NCI-H146 treated with DMSO at 0.1 percent for 48 hours (cell line): ENCODE measurements around the gene PKP4.

Experiments
- DNase-seq: peaks from one replicate; lab custom pipeline; 2025; ENCODE audit not compliant: unreplicated experiment; lab: John Stamatoyannopoulos, UW

Gene PKP4

DNA sequence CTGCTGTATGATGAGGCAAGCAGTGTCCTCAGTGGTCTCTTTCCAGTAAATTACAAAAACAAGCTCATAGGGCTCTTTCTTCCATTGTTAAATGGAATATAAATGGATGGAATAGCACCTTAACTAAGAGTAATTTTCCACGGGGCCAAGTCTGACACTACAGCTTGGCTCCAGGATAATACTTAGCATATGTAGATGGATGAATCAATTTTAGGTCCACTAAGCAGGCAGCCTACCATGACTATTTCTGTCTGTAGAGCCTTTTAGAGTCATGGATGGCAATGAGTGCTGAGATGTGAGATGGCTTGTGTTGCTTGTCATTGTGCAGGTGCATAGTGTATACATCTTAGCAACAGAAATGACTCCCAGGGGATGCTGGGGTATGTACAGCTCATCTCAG, 125.9 kb downstream of the PKP4 start:
- no peak for DNase-seq

DNA sequence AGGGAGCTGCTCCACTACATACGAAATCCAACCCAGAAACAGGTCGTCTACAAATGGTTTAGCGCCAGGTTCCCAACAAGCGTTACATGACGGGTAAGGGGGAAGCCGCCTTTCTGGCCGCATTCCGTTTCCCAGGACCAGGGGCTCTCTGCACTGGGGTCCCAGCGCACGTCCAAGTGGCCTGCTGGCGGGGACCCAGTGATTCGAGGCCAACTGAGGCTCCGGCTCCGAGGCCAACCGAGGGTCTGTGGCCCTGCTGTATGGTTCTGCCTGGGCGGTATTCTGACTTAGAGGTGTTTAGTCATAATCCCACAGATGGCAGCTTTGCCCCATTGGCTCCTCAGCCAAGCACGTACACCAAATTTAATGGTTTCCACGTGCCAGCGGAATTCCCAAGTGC, 127.2 kb downstream of the PKP4 start:
- no peak for DNase-seq

DNA sequence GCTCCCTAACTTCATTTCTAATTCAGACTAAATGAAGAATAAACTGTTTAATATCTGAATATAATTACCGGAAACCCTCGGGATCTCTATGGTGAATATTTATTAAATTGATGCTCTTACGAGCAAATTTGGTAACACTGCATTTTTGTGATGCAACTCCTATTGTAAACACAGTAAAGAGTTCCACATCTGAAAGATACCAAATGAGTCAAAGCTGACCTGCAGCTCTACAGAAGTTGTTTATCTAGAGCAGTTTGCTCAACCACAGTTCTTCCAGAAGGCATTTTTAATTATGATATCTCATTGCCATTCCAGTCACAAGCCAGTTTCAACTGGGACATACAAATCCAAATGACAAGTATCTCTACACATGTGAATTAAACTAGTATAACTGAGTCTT, 129.7 kb downstream of the PKP4 start:
- no peak for DNase-seq

DNA sequence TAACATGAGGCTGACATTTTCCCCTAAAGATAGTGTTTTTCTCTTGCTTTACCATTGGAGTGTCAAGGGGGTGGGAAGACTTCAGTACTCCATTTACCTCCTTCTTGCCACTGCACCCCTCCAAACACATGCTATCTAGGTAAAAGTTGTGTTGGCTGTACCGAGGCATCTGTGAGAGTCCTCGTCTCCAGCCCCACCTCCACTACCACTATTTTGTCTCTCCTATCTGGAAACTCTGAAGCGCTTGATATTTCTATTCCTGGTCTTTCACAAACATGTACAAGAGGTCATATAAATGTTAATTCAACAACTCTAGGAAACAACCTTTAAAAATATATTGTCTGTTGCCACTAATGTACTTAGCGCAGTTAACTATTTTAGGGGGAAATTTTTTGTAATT, 132.6 kb downstream of the PKP4 start:
- DNase-seq: no peak

DNA sequence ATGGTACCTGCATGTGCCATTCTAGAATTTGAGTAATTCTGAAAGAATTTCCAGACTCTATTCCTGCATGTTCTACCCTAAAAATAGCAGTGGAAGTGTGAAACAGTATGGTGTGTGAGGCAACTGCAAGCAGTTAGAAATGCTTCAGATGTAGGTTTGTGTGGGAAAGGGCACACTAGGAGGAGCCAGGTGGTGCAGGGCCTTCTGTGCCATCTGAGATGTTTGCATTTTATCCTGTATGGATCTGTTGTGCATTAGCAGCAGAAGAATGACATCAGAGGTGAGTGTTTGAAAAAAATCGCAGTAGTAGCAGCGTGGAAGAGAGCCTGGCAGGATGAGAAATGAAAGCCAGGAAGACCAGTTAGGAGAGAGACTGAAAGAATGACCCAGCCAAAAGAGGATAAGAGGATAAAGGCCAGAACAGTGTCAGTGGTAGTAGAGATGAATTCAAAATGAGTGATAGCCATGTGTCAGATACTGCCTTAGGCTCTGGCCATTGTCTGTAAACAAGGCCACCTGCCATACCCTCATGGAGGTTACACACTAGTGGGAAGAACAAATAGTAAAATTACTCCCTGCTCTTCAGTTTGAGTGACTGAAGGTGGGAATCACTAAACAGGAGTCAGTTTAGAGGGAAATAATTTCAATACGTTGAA, 142.2 kb downstream of the PKP4 start:
- DNase-seq: no peak

DNA sequence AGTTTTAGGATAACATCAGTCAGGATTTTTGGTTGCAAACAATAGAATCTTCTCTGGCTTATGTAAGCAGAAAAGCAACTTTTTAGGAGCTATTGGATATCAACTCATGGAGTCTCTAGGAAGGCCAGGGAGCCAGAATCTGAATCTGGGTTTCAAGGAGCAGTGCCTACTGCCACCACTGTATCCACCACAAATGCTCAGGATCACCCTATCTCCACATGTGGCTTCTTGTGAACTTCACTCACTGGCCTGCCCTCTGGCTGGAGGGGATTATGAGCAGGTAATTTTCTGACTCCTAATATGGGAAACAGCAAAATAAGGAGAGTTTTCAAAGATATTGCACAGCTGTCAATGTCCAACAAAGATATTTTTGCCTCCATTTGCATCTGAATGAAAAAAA, 142.9 kb downstream of the PKP4 start:
- DNase-seq: no peak

DNA sequence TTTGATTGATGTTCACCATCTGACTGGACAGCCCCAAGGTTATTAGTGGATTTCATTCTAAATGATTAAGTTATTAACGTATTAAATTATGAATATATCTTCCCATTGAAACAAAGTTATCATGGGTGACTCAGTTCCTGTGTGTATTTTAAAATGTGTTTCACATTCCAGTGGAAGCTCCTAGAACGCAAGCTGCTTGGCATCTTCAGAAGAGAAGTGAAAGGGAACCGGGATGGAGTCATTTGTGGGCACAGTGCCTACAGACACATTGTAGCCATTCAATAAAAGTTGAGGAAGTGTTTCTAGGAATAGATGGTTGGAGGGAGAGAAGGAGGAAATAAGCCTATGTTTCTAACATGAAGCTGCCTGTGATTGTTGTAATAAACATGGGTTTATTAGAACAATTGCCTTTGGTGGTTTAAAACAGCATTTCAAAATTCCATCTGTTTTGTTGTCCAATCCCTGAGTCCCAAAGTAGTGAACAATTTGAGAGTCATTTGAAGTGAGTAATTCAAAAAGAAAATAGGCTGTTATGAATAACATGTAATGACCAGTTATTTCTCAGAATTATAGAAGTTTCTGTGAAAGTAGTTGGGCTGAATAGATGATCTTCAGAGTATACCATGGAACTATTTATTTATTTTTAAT, 143.5 kb downstream of the PKP4 start:
- DNase-seq: no peak

DNA sequence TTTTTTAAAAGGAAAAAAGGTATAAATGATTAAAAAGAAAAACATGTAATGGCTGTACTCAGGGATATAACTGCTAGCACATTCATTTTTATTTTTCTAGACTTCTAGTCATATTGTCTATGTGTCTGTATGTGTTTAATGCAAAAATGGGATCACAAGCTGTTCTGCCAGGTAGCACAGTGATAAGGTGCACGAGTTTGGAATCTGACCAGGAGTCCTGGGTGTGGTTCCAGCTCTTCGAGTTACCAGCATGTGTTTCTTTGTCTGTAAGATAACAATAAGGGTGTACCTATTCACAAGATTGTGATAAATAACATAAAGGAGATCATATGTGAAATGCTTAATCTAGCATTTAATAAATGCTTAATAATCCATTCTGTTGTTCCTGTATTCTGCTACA, 145.3 kb downstream of the PKP4 start:
- peak; percentile 2 for DNase-seq

DNA sequence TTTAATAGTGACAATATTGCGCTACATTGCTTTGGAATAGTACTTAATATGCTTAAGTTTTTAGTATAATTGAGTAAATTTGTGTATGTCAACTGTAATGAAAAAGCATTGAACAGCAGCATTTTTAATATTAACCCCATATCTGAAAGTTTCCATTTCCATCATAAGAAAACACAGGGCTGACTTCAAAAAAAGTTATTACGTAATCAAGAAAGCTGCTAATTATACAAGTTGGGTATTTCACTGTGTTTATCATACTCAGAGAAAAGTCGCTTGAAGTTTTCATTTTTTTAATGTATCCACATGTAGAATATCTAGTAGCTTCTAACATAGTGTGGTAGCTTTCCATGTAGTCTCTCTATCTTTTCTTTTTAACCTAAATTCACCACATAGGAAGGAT, 146.5 kb downstream of the PKP4 start:
- DNase-seq: no peak

DNA sequence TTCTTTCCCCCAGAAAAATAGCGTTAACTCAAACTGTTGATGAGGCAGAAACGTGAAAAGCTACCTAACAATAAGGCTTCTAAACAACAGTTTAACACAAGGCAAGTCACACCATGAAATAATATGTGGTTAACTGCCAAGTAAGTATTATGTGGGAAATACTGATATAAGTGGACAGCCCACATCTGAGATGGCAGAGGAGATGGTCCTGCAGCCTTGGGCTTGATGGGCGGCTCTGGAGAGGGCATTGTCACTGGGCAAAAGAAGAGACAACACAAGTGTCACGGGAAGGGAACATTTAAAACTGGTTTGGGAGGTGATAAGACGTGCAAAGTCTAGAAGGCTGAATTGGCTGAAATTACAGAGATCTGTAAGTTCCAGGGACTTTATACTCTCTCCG, 147.2 kb downstream of the PKP4 start:
- no peak for DNase-seq

DNA sequence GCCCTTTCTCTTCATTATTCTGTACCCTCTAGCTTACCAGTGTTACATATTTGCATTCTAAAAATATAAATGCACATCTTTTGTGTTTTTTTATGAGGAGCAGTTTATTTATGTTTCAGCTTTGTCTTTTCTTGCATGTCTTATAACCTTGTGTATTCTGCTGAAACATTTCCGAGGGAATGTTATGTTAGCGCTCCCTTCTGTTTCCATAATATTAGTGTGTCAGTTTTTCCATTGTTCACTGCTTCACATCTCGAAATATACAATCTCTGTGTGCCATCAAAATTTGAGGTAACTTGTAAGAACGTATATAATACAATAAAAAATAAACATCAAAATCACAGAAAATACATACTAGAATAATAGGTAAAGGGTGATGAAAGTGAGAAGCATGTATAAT, 153.3 kb downstream of the PKP4 start:
- DNase-seq: no peak

DNA sequence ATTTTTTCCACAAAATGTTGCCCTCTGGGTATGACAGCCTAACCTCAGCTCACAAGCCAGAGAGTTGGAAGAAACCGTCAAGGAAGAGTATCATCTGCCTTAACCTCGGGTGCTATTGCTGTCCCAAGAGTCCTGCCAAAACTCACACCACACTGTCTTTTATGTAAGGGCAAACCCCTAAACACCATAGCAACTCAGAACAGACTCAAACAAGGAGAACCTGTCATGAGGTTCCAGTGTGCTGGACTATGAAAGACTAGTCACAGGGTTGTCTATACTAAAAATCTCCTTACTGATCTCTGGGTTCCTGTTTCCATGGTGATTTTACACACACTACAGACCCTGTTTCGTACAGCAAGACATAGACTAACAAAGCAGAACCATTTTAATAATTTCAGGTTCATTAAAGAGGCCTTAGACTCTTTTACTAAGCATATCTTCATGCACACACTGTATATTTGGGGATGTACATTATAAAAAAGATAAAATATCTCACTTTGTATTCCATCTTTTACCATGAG, 159.8 kb downstream of the PKP4 start:
- no peak for DNase-seq

DNA sequence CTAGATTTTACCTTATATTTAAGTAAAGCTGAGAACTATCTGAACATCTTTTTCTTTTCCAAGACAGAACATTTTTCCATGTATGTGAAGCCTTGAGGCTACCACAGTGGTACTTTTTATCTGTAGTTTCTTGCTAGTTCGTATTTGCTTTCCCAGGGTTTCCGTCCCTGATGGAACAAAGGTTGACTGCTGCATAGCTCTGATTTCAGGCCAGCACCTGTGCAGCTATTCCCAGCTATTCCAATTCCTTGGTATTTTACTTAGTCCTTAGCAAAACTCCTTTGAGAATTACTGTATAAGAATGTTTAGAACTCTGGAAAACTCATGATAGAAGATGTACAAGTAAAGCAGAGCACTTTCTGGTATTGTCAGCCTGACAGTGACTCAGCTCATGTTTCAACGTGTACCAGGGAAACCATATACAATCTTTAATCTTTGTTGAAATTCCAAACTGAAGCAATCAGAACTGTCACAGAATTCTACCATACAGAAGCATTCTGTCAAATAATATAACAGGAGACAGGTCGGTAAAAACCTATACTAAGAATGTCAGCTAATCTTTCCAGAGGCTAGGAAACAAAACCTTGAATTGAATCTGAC, 162.2 kb downstream of the PKP4 start:
- DNase-seq: no peak

DNA sequence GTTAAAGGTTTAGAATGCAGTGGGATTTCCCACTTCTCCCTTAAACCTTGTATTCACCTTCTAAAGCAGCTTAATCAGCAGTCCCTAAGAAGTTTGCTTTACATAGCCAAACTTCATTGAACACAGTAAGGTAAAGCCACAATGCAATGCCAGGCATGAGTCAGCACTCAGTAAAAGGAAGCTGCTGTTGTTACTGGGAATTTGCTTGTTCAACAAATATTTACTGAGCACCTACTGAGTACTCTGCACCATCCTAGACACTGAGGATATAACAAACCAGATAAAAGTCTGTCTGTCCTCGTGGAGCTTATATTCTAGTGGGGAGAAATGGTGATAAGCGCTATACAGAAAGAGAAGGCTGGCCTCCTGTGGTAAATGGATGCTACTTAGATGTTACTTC, 162.7 kb downstream of the PKP4 start:
- no peak for DNase-seq

DNA sequence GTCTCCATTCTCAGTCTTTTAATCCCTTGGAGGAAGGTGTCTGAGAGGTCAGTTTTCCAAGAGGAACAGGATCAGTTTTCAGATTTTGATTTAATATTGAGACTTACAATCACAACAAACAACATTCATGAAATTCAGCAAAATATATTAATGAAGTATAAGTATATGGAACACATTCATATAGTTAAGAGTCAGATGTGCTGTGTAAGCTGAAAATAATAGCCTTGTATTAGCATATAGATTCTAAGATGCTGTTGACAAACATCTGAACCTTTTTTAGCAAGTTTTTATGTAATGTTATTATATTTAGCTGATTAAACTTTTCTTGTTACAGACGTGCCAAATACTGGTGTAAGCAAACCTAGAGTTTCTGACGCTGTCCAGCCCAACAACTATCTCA, 163.9 kb downstream of the PKP4 start:
- DNase-seq: no peak

DNA sequence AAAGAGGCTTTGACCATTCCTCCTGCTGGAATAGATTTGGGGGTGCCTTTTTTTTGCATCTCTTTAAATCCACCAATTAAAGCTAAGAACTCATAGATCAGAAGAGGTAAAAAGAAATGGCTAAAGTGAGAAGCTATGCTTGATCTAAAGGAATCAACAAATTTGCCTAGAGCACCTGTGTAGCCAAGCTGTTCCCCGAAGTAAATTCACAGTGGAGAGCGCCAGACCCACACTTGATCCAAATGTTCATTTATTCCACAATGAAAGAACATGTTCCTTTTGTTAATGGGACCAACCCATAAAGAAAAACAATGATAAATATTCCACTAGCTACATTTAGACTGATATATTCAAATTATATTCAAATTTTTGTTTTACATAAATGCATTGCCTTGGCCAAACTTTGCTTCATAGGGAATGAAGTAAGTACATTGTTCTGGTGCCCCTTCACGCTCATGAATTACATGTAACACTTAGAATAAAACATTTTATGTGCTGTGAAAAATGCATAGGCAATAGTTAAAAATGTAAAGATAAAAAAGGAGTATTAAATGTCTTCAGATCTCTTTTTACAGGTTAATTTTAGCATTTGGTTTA, 167.4 kb downstream of the PKP4 start:
- no peak for DNase-seq

DNA sequence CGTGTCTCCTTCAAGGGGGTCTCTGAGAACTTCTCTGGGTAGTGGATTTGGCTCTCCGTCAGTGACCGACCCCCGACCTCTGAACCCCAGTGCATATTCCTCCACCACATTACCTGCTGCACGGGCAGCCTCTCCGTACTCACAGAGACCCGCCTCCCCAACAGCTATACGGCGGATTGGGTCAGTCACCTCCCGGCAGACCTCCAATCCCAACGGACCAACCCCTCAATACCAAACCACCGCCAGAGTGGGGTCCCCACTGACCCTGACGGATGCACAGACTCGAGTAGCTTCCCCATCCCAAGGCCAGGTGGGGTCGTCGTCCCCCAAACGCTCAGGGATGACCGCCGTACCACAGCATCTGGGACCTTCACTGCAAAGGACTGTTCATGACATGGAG, 168.2 kb downstream of the PKP4 start:
- no peak for DNase-seq

DNA sequence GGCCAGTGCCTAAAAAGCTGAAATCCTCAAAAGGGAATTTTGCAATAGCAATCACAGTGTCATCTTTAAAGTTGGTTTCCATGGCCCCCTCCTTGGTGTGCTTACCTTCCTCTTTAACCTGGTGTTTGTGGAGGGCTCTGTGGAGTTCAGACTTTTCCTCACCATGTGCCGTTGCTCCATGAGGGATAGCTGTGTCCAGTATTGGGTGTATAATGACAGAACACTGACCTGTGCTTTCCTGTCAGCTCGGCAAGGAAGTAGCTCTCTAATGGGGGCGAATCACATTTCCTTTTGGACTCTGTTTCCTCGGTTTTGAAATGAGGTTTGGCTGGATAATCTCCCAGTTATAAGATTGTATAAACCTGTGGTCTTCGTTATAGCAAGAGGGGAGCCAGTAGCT, 172.4 kb downstream of the PKP4 start:
- DNase-seq: no peak

DNA sequence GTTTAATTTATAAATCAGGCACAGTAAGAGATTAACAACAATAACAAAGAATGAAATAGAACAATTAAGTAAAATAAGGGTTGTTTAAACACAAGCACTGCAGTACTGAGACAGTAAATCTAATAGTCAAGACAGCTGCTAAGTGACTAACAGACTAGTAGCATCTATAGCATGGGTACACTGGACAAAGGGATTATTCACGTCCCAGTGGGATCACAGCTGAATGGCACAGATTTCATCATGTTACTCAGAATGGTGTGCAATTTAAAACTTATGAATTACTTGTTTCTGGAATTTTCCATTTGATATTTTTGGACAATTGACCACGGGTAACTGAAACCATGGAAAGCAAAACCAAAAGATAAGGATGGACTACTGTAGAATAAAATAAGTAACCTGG, 176.5 kb downstream of the PKP4 start:
- no peak for DNase-seq

DNA sequence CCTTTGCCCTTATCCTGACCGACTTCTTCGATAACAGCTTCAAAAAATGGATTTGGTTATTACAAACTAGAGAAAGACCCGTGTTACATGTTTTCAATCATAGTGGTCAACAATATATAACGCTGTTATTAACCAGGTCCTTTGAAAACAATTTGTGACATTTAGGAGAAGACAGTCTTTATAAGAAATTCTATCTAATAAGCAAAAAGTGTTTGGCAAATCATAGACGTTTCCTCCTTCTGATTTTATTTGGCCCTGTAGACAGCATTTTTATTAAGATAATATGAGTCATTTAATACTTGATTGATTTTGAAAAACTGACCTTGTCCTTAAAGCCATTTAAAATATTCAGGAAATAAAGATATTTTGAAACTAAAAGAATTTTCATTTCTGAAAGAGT, 177.9 kb downstream of the PKP4 start:
- no peak for DNase-seq

DNA sequence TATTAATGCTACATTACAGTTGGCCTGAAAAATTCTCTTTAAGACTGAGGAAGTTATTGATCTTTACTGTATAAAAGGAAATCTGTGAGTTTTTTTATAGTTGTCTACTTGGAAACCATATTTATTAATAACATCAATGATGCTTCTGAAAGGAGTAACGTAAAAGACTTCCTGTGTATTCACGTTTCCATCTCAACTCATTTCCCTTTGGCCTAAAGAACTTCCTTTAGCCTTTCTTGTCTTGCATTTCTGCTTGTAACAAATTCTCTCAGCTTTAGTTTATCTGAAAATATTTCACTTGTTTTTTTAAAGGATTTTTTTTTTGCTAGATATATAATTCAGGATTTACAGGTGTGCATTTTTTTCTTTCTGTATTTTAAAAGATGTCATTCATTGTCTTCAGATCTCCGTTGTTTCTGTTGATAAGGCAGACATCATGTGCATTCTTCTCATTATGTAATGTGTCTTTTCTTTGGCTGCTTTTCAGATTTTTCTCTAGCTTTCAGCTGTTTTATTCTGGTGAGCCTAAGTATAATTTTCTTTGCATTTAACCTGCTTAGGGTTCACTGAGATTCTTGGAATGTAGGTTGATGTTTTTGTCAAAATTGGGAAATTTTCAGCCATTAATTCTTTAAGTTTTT, 179.3 kb downstream of the PKP4 start:
- DNase-seq: no peak

DNA sequence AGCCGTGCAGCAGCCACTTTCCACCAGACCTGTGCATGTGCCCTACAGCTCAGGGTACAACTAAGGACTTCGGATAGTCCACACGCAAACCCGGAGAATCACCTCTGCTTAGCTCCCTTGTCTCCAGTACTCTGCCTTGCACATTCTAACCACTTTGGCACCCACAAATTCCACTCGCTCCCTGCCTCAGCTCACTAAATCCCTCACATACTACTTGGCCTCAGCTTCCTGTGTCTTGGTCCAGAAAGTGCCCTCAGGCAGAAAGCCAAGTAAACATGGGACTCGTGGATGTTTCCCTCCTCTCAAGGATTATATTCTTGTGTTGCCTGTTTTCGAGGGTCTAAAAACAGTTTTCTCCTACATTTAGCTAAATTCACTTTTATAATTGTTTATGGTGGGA, 180.6 kb downstream of the PKP4 start:
- DNase-seq: no peak
